GM19023 (cell line): Measurements from ENCODE around the gene STIM1.
"Not testable (repeated sequence)": the region's sequence is repeated elsewhere in the genome, so short reads cannot be mapped to it uniquely, and the experiment has no call there.

Experiments
- ATAC-seq: cut with Tn5 transposase; IDR thresholded peaks from one replicate; pipeline ENCODE4 v1.9.1; 2021; ENCODE audit warnings: mild to moderate bottlenecking, moderate library complexity; ENCODE audit not compliant: unreplicated experiment

STIM1 gene

DNA sequence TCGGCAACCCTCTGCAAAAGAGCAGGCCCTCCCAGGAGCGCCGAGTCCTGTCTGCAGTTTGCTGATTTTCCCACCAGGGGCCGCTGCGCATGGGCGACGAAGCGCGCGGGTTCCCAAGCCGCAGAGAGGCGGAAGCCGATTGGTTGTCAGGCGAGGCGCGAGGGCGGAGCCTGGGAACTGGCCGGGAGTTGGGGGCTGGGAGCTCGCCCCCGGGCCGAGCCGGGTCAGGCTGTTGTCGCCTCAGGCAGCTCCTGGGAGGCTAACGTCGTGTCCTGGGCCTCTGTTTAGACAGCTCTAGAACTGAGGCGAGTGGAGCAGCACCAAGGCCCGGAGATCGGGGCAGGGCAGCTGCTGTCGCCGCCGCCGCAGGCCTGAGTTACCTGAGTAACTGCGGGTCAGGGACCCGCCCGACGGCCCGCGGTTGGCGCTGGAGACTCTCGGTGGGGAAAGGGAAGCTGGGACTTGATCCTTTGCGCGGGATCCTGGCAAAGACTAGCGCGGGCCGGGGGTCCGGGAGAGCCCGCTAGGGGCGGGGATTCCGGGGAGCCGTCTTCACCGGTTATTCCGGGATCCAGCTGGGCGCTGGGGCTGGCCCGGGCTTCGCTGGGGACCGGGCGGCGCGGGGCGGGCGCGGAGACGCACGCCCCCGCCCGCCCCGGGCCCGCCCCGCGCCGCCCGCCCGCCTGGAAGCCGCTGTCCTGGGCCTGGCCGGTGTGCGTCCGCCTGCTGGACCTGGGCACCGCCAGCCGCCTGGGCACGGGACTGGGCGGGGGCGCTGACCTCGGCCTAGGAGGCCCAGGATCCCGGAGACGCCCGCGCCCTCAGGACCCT lies at the start of gene STIM1:
STIM1 (plus strand) TSS at position 688 of the 831 bp plus-strand sequence. CDS start 607 bp downstream, outside the sequence.
- ATAC-seq = peak; percentile 59

DNA sequence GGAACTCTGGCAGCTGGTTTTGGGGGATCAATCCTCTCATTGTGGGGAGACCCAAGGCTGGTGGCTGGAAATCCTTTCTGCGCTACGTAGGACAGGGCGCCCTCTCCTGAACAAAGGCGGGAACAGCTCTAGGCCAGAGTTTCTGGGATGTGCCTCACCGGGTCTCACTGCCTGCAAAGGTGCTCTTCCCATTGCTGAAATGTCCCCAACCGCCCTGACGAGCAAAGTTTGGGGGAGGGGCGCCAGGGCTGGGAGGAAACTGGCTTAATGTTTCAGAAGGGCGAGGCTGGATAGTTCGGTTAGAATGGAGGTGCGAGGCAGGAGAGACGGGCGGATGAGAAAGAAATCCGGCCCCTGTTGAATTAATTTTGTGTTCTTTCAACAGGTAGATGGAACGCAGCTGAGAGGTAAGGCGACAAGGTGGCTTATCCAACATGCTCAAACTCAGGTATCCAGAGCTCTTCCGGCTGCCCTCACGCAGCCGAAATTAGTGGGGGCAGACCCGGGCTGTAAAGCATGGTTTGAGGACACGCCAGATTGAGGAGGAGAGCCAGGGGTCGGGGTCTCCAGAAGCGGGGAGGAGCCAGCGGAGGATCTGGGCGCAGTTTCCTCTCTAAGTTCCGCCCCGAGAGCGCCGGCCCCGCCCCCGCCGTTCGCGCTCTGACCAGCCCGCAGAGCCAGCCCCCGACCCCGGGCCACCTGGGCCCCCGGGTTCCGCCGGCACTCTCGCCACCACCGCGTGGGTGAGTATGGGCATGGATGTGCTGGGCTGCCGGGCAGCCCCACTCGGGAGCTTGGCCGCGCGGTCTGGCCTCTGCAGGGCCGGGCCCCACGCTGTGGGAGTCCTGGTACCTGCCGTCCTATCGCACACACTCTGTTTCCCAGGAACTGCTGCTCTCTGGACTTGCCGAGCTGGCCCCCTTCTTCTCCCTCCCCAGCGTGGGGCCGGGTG lies 47.3 kb upstream of the STIM1 start, which contains the start of gene PGAP2:
PGAP2 (plus strand) TSS at position 652 of the 952 bp plus-strand sequence. CDS start 2,700 bp downstream, outside the sequence.
- ATAC-seq = peak; percentile 69

DNA sequence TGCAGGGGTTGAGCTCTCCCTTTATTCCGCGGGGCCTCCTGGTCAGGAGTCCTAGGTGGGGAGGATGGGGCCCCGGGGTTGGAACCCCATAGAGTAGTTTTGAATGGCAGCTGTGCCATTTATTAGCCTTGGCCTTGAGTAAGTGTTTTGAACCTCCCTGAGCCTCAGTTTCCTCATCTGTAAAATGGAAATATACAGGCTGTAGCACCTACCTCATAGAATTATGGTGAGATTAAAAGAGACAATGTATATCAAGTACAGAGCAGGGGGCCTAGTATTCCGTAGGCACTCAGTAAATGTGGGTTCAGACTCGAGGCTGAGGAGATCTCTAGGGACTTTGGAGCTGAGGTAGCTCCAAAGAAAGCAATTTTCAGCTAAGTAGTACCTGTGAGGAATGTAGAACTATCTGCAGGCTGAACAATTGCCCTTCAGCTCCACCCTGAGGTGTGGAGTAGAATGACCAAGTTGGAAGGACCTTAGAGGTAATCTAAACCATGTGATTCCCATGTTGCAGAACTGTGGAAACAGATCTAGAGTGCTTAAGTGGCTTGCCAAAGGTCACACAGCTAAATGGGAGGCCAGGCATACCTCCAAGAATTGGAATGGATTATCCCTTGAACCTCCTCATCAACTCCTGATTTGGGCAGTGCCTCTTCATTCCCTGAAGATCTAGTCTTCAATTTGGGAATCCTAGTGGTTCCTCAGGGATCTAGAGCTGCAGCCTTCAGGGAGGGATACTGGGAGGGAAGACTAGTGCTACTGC lies 46.4 kb upstream of the STIM1 start:
- ATAC-seq = peak; percentile 54

DNA sequence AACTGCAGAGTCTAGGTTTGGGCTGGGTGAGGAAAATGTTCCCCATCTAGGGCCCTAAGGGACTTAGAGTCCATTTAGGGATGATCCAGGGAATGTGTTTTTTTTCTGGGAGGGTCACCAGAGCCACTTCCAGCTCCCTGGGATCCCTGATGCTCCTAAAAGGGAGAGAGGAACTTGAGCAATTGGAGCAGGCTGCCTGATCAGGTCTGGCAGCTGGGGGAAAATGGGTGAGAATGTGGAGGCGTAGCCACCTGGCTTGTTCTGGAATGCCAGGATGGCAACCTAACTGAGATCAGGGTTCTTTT lies 45.9 kb upstream of the STIM1 start:
- ATAC-seq = no peak

DNA sequence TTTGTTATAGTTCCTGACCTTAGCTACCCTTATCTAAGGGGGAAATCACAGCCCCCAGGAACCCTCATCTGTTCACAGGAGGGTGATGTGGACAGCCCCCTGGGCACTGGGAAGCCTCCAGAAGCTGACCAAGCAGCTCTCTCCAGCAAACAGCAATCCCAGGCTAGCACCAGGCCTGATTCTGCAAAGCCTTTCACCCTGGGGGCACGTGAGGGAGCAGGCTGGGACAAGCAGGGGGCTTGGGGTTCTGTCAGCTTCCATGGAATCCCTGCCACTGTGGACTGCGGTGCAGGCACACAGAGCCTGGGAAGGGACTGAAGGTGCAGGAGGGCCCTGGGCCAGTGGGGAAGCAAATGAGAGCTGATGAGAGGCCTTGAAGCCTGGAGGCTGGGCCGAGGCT lies 45.0 kb upstream of the STIM1 start:
- no peak for ATAC-seq

DNA sequence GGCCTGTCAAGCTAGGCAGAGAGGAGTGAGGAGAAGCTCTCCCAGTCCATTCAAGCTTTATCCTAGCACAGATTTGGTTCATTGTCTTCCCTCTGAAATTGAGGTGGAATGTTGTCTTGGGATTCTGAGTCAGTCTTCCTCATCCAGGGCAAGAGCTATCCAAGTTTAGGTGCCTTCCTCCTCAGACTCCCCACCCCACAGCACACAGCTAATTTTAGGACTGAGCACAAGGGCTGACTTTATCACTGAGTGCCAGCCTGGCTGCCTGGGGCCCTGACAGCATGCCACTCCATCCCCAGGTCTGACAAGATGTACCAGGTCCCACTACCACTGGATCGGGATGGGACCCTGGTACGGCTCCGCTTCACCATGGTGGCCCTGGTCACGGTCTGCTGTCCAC lies 44.5 kb upstream of the STIM1 start:
- ATAC-seq = no peak

DNA sequence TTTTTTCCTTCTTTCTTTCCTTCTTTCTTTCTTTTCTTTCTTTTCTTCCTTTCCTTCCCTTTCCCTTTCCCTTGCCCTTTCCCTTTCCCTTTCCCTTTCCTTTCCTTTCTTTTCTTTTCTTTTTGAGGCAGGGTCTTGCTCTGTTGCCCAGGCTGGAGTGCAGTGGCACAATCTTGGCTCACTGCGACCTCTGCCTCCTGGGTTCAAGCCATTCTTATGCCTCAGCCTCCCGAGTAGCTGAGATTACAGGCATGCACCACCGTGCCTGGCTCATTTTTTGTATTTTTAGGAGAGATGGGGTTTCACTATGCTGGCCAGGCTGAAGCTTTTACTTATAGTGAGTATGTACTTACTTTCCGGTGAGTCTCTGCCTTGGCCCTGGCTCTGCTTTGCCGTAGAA lies 40.6 kb upstream of the STIM1 start:
- not testable (repeated sequence) for ATAC-seq

DNA sequence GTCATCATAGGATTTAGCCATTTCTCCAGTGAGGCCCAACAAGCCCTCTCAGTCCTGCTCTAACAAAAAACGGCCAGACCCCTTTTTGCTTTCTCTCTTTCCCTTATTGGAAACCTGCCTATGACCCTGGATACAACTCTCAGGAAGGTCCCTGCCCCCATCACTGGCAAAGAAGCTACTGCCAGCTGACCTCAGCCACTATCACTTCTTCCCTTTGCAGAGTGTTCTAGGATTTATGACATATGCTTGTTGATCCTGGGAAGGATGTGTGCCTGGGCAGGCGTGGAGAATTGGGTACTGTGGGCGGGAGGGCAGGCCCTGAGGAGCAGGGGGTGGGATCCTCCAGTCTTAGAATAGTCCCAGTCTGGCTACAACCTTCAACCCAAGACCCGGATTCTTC lies 39.6 kb upstream of the STIM1 start:
- no peak for ATAC-seq

DNA sequence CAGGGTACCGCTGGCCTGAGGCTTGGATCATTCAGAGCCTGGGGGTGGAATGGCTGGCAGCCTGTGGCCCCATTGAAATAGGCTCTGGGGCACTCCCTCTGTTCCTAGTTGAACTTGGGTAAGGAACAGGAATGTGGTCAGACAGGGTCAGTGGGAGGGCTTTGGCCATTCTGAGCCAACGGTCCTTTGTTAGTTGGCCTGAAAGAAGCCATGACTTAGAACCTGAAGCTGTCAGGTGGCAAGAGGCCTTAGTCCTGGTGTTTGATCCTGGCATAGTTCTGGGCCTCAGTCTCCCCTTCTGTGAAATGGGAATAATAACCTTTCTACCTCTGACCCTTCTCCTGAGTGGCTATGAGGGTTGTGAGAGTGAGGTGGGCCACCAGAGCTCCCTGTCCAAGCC lies 38.8 kb upstream of the STIM1 start:
- no peak for ATAC-seq

DNA sequence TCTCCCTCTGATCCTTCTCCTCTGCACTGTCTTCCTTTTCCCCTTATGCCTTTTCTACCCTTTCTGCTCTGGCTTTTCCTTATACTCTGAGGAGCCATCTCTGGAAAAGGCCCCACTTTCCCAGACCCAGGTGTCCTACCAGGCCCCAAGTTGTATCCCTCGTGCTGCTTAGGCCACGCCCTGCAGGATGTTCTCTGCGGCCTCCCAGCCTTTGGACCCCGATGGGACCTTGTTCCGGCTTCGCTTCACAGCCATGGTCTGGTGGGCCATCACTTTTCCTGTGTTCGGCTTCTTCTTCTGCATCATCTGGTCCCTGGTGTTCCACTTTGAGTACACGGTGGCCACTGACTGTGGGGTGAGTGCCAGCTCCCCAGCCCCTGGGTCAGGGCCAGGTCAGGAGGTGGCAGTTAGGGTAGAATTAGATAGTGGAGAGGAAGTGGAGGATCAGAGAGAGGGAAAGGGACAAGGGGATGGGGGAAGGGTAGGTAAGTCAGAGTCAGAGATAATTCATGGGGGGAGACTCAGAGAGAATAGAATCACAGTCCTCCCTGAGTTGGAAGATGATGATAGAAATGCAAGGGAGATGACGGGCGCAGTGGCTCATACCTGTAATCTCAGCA lies 38.2 kb upstream of the STIM1 start:
- ATAC-seq = no peak

DNA sequence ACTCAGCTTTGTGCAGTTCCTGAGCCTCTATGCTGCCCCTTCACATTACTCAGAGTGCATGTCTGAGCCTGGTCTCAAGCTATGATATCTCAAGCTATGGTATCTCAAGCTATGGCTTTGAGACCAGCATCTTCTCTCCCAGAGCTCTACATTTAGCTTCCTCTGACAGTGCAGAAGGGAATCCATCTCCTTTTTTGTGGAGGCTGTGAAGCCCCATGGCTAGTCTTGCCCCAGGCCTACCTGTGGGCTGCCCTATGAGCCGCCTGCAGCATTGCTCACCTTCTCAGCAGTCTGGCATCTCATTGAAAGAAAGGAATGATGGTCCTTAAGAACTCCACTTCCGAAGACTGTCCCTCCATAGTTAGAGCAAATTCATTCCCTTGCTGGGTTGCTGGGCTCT lies 34.5 kb upstream of the STIM1 start:
- no peak for ATAC-seq

DNA sequence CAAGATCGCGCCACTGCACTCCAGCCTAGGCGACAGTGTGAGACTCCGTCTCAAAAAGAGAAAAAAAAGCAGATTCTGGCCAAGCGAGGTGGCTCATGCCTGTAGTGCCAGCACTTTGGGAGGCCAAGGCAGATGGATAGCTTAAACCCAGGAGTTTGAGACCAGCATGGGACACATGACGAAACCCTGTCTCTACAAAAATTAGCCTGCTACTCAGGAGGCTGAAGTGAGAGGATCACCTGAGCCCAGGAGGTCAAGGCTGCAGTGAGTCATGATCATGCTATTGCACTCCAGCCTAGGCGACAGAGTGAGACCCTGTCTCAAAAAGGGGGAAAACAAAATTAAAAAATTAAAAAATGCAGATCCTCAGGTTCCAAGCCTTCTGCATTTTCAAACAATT lies 33.2 kb upstream of the STIM1 start:
- ATAC-seq = no peak

DNA sequence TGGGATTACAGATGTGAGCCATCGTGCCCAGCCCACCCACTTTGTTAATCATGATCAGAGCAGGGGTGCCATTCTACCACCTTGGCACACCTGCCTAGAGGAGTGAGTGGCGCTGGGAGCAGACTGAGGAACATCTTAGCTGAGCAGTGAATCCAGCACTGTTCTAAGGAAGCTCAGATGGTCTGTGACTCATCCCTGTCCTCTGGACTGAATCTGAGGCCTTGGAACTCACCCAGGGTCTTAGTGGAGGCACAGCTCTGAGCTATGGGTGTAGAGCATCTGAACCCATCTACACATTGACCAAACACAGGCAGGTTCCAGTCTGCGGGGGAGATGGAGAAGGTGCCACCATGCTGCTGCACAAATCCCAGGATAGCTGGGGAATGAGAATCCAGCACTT lies 32.2 kb upstream of the STIM1 start:
- no peak for ATAC-seq

DNA sequence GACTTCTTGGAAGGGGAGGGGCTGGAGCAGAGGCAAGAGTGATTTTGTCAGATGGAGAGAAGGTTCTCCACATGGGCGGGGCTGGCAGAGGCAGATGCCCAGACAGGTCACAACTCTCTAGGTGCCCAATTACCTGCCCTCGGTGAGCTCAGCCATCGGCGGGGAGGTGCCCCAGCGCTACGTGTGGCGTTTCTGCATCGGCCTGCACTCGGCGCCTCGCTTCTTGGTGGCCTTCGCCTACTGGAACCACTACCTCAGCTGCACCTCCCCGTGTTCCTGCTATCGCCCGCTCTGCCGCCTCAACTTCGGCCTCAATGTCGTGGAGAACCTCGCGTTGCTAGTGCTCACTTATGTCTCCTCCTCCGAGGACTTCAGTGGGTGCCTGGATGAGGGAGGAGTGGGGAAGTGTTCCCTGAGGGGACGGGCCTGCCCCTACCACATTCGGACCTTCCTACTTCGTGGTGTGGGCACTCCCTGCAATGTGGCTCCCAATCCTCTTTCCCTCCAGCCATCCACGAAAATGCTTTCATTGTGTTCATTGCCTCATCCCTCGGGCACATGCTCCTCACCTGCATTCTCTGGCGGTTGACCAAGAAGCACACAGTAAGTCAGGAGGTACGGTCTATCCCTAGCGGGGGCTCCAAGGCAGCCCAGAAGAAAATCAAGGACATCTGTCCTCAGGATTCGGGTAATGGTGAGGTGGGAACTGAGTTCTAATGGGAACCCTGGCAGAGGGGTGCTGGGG lies 31.5 kb upstream of the STIM1 start:
- no peak for ATAC-seq

DNA sequence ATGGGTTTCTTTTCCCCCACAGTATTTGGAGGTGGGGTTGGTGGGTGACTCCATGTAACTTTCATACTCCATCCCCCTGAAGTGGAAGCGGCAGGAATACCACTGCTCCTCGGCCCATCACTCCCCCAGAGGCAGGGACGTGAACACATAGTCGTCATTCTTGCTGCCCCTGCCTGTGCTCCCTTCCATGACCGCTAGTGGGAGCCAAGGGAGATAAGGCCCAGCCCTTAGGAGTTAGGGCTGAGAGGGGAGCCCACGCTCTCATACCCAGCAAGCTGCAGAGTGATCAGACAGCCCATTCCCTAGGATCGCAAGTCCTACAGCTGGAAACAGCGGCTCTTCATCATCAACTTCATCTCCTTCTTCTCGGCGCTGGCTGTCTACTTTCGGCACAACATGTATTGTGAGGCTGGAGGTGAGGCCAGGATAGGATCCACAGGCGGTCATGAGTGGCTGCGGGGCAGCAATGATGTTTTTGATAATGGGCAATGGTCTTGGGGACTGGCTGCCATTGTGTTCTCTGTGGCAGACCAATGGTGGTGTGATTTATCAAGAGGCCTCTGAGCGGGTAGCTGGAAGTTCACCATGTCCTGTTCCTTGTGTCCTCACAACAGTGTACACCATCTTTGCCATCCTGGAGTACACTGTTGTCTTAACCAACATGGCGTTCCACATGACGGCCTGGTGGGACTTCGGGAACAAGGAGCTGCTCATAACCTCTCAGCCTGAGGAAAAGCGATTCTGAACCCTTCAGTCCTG lies 30.6 kb upstream of the STIM1 start:
- peak; percentile 69 for ATAC-seq

DNA sequence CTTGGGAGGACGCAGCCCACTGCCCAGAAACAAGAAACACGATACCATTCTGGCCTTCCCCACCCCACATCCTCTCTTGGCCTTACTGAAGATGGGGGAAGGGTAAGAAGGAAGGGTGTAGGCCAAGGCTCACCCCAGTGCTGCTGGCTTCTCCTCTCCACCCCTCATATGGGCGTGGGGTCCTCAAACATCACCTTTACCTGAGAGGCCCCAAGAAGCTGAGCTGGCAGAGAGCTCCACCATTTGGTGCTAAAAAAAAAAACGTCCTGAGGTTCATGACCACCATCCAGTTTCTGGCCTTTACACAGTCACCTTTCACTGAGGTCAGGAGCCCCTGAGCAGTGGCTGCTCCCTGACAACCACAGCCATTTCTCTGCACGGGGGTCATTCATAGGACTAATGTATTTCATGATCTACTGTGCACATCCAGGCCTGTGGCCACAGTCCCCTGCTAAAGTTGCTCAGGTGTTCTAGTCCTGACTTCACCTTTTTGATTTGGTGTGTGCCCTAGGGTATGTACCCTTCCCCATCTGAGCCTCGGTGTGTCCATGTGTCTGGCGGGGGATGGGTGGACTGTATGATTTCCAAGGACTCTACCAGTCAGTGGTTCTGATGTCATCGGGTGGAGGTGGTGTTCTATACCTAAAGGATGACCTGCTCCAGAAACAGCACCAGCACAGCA lies 29.9 kb upstream of the STIM1 start:
- no peak for ATAC-seq

DNA sequence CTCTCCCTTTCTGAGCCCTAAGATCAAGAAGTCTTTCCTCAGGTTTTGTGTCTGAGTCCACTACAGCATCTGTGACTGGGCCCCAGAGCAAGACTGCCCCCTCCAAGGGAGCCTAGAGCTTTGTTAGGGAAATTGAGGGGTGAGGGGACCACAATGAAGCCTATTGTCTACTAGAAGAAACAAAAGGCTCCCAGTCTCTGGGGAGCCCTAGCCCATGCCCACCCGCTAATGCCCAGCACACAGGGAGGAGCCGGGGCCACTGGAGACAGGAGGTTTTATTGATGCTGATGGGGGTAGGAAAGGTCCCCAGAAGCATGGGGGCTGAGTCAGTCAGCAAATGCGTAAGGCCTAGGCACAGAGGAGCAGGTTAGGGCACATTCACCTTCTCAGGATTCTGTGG lies 28.7 kb upstream of the STIM1 start:
- no peak for ATAC-seq

DNA sequence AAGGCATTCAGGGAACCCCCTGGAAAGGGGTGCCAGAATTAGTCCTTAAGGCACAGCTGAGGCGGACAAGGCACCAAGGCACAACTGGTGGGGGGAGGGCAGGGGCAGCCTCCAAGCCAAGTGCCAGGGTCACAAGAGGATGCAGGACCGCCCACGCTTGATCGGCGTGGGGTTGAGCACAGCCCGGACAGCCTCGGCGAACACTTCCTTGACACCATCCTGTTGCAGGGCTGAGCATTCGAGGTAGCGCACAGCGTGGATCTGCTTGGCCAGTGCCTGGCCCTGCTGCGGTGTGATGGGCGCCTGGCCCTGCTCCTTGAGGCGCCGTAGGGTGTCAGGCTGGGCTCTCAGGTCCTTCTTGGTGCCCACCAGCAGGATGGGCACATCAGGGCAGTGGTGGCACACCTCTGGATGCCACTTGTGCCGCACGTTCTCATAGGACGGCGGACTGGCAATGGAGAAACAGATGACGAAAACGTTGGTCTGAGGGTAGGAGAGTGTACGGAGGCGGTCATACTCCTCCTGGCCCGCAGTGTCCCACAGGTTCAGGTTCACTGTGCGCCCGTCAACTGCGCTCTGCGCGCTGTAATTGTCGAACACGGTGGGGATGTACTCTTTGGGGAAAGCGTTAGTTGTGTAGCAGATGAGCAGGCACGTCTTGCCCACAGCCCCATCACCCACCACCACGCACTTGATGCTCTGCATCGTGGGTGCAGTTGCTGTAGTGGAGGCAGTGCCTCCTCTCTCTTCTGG lies 27.9 kb upstream of the STIM1 start:
- no peak for ATAC-seq
